ENCODE measurements around the gene HCRTR1. TPM values are rescaled to one million over a fixed set of nuclear protein-coding genes. Genes with fewer than 3 reads are reported as not detected.

HCRTR1 gene
- total and polyA plus RNA-seq, 2 of the 8 experiments (the other 6 are each of a cell fraction or from before 2014, with no cell fraction given) = 0.35 to 0.39 TPM

DNA sequence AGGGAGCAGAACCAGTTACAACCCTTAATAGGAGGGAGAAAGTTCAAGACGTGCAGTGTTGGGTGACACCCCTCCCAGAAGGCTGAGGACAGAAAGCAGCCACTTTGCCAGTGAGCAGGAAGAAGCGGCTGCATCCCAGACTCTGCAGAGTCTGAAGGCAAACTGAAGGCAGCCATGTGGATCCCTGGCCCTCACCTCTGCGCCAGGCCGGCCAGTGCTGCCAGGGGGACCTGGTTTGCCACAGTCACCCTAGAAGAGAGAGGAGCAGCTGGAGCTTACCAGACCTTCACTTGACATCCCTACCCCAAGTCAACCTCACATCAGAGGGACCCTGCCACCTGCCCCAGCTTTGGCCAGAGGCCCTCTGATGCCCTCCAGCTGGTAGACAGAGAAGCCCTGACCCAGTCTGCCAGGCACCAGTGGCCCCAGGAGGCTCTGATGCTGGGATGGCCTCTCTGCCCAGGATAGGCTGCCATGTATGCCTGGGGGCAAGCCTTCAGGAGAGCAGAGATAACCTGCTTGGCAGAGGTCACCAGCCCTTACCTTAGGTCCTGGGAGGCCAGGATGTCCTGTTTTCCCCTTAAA, 43.5 kb downstream of the HCRTR1 start:
- H4K8ac ChIP-seq (ENCODE audit: extremely low read depth, insufficient read depth, low read length) = no peak overlapping the region
- H3K79me2 ChIP-seq (ENCODE audit: control insufficient read depth in 1 of 2, insufficient read depth in 2 of 2, low read length in 2 of 2) = no peaks in the 10 kb centered on the region
- POLR2A ChIA-PET (ENCODE audit: partially characterized antibody) = interaction anchor here (0.8 to 1.4 kb wide), 2 partner anchors 10 to 18 kb away, joined by 3 read pairs; no protein-coding TSS in a partner anchor
- H2BK120ac ChIP-seq (replicated peaks; ENCODE audit: low read depth, low read length) = no peak overlapping the region
- H3K4me2 ChIP-seq (ENCODE audit: insufficient read depth in 1 of 2, low read depth in 2 of 2, low read length in 2 of 2) = no peak overlapping the region
- H3K23ac ChIP-seq (ENCODE audit: insufficient read length) = no peak overlapping the region
- H3K27ac ChIP-seq (ENCODE audit: low read depth, low read length) = no peak overlapping the region
- no peaks in the 10 kb centered on the region for H3K9me3 ChIP-seq (ENCODE audit: insufficient read depth in 2 of 2, low read depth in 1 of 2, low read length in 1 of 2)
- 81% methylated on average over 4 of the region's 4 CpGs; no CpG with 5 or more reads in 1 of the 2 experiments for WGBS, 2 experiments (ENCODE audit: extremely low coverage in 1 of 2, insufficient coverage in 1 of 2, insufficient read length in 1 of 2, insufficient replicate concordance in 2 of 2, low coverage in 1 of 2, low lambda C conversion rate in 2 of 2, missing lambda C conversion rate in 1 of 2)
- FAIRE-seq (no peak), DNase-seq (ENCODE audit: low read depth in 1 of 2, low spot score in 2 of 2) (no peak)
- no peaks in the 10 kb centered on the region for H3K79me1 ChIP-seq (ENCODE audit: low read depth, low read length)
- H4K20me1 ChIP-seq (replicated peaks in 1 of 2; ENCODE audit: control insufficient read depth in 1 of 2, insufficient read depth in 2 of 2, low read length in 2 of 2) = no peaks in the 10 kb centered on the region
- H3K14ac ChIP-seq (ENCODE audit: insufficient read length) = no peak overlapping the region
- no peaks in the 10 kb centered on the region for H3K23me2 ChIP-seq (ENCODE audit: low read depth, low read length)
- TF ChIP-seq CREB1 (IDR thresholded peaks at IDR 0.05) (no peak), YY1 (IDR thresholded peaks at IDR 0.05; ENCODE audit: low read depth, low read length) (no peak), GTF2F1 (IDR thresholded peaks at IDR 0.05; ENCODE audit: borderline replicate concordance, low read depth, low read length) (no peak), JUND (IDR thresholded peaks at IDR 0.05; ENCODE audit: low read length) (no peak), ATF3 (IDR thresholded peaks at IDR 0.05; ENCODE audit: insufficient read depth, low read depth, low read length) (no peak), RAD21 (IDR thresholded peaks at IDR 0.05 in 1 of 2, conservative IDR thresholded peaks at IDR 0.05 in 1 of 2; ENCODE audit: low read depth in 2 of 2, low read length in 2 of 2) (no peak), TBP (IDR thresholded peaks at IDR 0.05; ENCODE audit: low read depth, low read length) (no peak), TAF7 (optimal IDR thresholded peaks at IDR 0.05; ENCODE audit: borderline replicate concordance, low read depth, low read length) (no peak), BCL11A (IDR thresholded peaks at IDR 0.05; ENCODE audit: low read depth in 2 of 2, low read length in 2 of 2) (no peak), RBBP5 (IDR thresholded peaks at IDR 0.05; ENCODE audit: borderline replicate concordance, low read depth, low read length) (no peak), JUN (IDR thresholded peaks at IDR 0.05; ENCODE audit: low read depth, low read length) (no peak), BRCA1 (IDR thresholded peaks at IDR 0.05; ENCODE audit: low read depth, low read length) (no peak), RNF2 (IDR thresholded peaks at IDR 0.05; ENCODE audit: borderline replicate concordance, low read depth, low read length, missing control alignments, poor library complexity, severe bottlenecking) (no peak)
- no peak overlapping the region for H2AK5ac ChIP-seq (ENCODE audit: low read depth, low read length)
- no peak overlapping the region for H3K9ac ChIP-seq (replicated peaks in 1 of 4; ENCODE audit: extremely low read depth in 1 of 4, low read depth in 3 of 4, low read length in 3 of 4)
- no peaks in the 10 kb centered on the region for H3K4me1 ChIP-seq (replicated peaks in 1 of 4; ENCODE audit: control insufficient read depth in 3 of 4, insufficient read depth in 4 of 4, low read length in 3 of 4)
- no peak overlapping the region for H3K18ac ChIP-seq (ENCODE audit: extremely low read depth, low read length)
- no peak overlapping the region for H2BK15ac ChIP-seq (ENCODE audit: low read length)
- no peak overlapping the region for H3K4me3 ChIP-seq (ENCODE audit: extremely low read depth in 1 of 4, insufficient read depth in 2 of 4, low read depth in 3 of 4, low read length in 4 of 4)
- H3K4ac ChIP-seq (replicated peaks; ENCODE audit: insufficient read length, low read depth, low read length) = no peak overlapping the region
- H4K91ac ChIP-seq (replicated peaks; ENCODE audit: insufficient read length, low read length) = no peak overlapping the region
- H2AFZ ChIP-seq (ENCODE audit: low read length) = no peak overlapping the region
- H3K56ac ChIP-seq (replicated peaks; ENCODE audit: insufficient read length, low read depth, low read length) = no peak overlapping the region
- no peaks in the 10 kb centered on the region for H3K36me3 ChIP-seq (ENCODE audit: control insufficient read depth in 2 of 4, insufficient read depth in 4 of 4, low read length in 3 of 4)
- H2BK12ac ChIP-seq (ENCODE audit: low read depth, low read length) = no peak overlapping the region
- no peak overlapping the region for H2BK5ac ChIP-seq (ENCODE audit: low read depth, low read length)
- H2BK20ac ChIP-seq (ENCODE audit: low read length) = no peak overlapping the region
- no peaks in the 10 kb centered on the region for H3K27me3 ChIP-seq (replicated peaks in 1 of 4; ENCODE audit: control insufficient read depth in 3 of 4, extremely low read depth in 1 of 4, insufficient read depth in 3 of 4, low read length in 3 of 4)
- CTCF ChIA-PET (ENCODE audit: partially characterized antibody) = interaction anchor here (0.7 to 19.3 kb wide), 9 partner anchors 8 to 129 kb away, joined by 3 to 370 read pairs (median 80); partner anchors contain the start of gene COL16A1
- no peak overlapping the region for H4K5ac ChIP-seq (ENCODE audit: insufficient read length, low read depth, low read length)
